Bronchial epithelial cell (primary cell): ENCODE data around the gene MUC7. TPM values are rescaled to one million over a fixed set of nuclear protein-coding genes. Genes with fewer than 3 reads are reported as not detected.

Experiments used
- DNase-seq: peaks from one replicate; pipeline ENCODE4 v3.0.0-alpha.2; 2010; ENCODE audit warnings: low read depth
- FAIRE-seq: peaks from 2 replicates; lab custom pipeline; 2011; peaks lifted over from hg19 to GRCh38; lab: Jason Lieb, UNC
- H3K27me3 ChIP-seq: 2 replicates; pipeline ENCODE4 v1.5.1; 2011; ENCODE audit warnings: low read length; ENCODE audit not compliant: control insufficient read depth, insufficient read depth
- H3K36me3 ChIP-seq: 2 replicates; pipeline ENCODE4 v1.5.1; 2011; ENCODE audit warnings: low read length; ENCODE audit not compliant: control insufficient read depth, insufficient read depth
- H3K4me3 ChIP-seq: 2 replicates; pipeline ENCODE4 v1.5.1; 2011; ENCODE audit warnings: mild to moderate bottlenecking, low read depth, low read length, control low read depth
- CTCF ChIP-seq: IDR thresholded peaks from 2 replicates; pipeline ENCODE4 v1.5.1; 2011; ENCODE audit warnings: mild to moderate bottlenecking, moderate library complexity, low read length, control low read depth, inconsistent platforms; ENCODE audit not compliant: insufficient read depth, severe bottlenecking
- total RNA-seq: library from RNA; depleted of rRNA; stranded (reverse); fragments of >200 nt; gene quantifications from 2 replicates; pipeline ENCODE4 v1.2.1, GENCODE V29; 2014

MUC7 gene
- not detected in 2 replicates for total RNA-seq

GRCh38 chr4:70471897-70472296 lies at the start of gene MUC7:
Gene MUC7, plus strand, starts transcription at chr4:70472197. Its CDS starts 1,825 bp downstream, at chr4:70474022.
- TF ChIP-seq CTCF: no peak
- no peak for FAIRE-seq

GRCh38 chr4:70425306-70425705 lies 46.7 kb upstream of the MUC7 start:
- H3K27me3 ChIP-seq: no peaks in the 10 kb centered on the region
- FAIRE-seq (no peak), DNase-seq (peak; percentile 8)
- no peak for TF ChIP-seq CTCF
- no peak overlapping the region for H3K4me3 ChIP-seq
- H3K36me3 ChIP-seq: no peaks in the 10 kb centered on the region

More at GRCh38 chr4:70471897-70472296, at the start of gene MUC7:
- DNase-seq: no peak
- no peak within 1 kb of the TSS for H3K4me3 ChIP-seq
- H3K36me3 ChIP-seq: no peaks in the 10 kb centered on the region
- no peaks in the 10 kb centered on the region for H3K27me3 ChIP-seq

GRCh38 chr4:70426789-70427188 lies 45.2 kb upstream of the MUC7 start:
- TF ChIP-seq CTCF: no peak
- FAIRE-seq: no peak
- H3K36me3 ChIP-seq: no peaks in the 10 kb centered on the region

GRCh38 chr4:70437197-70437596 lies 34.8 kb upstream of the MUC7 start:
- FAIRE-seq: no peak
- H3K4me3 ChIP-seq: no peak overlapping the region

More at GRCh38 chr4:70426789-70427188, 45.2 kb upstream of the MUC7 start:
- no peak for DNase-seq
- no peak overlapping the region for H3K4me3 ChIP-seq
- H3K27me3 ChIP-seq: no peaks in the 10 kb centered on the region

GRCh38 chr4:70442474-70442873 lies 29.5 kb upstream of the MUC7 start:
- Histone ChIP-seq H3K4me3 (no peak overlapping the region), H3K27me3 (no peaks in the 10 kb centered on the region), H3K36me3 (no peaks in the 10 kb centered on the region)
- no peak for FAIRE-seq
- no peak for DNase-seq
- TF ChIP-seq CTCF: no peak

More at GRCh38 chr4:70437197-70437596, 34.8 kb upstream of the MUC7 start:
- DNase-seq: no peak
- Histone ChIP-seq H3K27me3 (no peaks in the 10 kb centered on the region), H3K36me3 (no peaks in the 10 kb centered on the region)
- TF ChIP-seq CTCF: no peak

GRCh38 chr4:70443329-70443728 lies 28.7 kb upstream of the MUC7 start:
- DNase-seq (no peak), FAIRE-seq (no peak)
- no peak overlapping the region for H3K4me3 ChIP-seq
- TF ChIP-seq CTCF: no peak
- H3K36me3 ChIP-seq: no peaks in the 10 kb centered on the region
- no peaks in the 10 kb centered on the region for H3K27me3 ChIP-seq
